WI38 (cell line): ENCODE results near the gene PTPRE.

Experiments used
- H3K4me3 ChIP-seq: 2 replicates; pipeline ENCODE4 v1.5.1; 2011; ENCODE audit warnings: low read depth, mild to moderate bottlenecking, control low read depth, low read length
- TF ChIP-seq, protein P1 (sequence below): IDR thresholded peaks from 2 replicates; pipeline ENCODE4 v1.5.1; 2012; ENCODE audit warnings: low read depth, mild to moderate bottlenecking, control low read depth, low read length

Gene PTPRE

DNA sequence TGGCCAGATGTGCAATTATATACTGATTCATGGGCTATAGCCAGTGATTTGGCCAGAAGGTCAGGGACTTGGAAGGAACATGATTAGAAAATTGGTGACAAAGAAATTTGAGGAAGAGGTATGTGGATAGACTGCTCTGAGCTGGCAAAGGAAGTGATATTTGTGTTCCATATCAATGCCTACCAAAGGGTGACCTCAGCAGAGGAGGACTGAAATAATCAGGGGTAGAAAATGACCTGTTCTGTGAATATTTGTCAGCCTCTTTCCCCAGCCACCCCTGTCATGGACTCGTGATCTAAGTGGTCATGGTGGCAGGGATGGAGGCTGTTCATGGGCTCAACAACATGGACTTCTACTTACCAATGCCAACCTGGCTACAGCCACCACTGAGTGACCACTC lies 47.0 kb downstream of the PTPRE start:
- TF ChIP-seq, protein P1, sequence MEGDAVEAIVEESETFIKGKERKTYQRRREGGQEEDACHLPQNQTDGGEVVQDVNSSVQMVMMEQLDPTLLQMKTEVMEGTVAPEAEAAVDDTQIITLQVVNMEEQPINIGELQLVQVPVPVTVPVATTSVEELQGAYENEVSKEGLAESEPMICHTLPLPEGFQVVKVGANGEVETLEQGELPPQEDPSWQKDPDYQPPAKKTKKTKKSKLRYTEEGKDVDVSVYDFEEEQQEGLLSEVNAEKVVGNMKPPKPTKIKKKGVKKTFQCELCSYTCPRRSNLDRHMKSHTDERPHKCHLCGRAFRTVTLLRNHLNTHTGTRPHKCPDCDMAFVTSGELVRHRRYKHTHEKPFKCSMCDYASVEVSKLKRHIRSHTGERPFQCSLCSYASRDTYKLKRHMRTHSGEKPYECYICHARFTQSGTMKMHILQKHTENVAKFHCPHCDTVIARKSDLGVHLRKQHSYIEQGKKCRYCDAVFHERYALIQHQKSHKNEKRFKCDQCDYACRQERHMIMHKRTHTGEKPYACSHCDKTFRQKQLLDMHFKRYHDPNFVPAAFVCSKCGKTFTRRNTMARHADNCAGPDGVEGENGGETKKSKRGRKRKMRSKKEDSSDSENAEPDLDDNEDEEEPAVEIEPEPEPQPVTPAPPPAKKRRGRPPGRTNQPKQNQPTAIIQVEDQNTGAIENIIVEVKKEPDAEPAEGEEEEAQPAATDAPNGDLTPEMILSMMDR = no peak

DNA sequence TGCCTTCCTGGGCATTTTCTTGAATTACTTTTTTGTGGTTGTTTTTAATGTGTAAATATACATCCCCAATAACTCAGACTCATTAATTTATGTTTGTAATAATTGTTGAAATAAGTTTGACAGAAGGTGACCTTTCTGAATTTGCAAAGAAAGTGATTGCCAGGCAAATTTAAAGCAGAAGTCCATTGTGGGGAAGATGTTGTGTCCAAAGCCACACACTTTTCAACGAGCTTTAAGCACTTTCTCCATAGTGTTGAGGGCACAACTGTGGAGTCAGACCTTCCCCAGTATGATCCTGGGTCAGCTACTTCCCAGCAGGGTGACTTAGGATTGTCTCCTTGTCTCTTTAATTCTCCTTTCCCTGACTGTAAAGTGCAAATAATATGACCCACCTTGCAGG lies 52.5 kb downstream of the PTPRE start:
- TF ChIP-seq, protein P1 = no peak

More for the DNA sequence above, 47.0 kb downstream of the PTPRE start:
- H3K4me3 ChIP-seq = no peak overlapping the region

DNA sequence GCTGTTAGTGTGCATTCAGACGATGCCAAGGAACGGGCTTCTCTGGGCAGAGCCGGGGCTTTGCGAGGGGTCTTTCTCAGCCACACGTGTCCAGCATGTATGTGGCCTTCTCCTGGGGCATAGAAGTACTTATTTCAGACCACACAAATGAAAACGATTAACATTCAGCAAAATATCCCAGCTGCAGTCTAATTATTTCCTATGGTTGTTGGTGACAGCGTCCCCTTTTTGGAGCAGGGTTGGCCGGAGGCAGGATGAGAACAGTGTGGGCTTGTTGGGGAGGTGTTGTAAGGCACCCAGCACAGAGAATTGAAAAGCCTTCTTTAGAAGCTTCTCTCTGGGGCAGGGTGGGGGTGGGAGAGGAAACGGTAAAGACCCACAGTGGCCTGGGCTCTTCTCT lies 54.2 kb downstream of the PTPRE start:
- H3K4me3 ChIP-seq = no peak overlapping the region
- TF ChIP-seq, protein P1 = no peak

More for the DNA sequence above, 52.5 kb downstream of the PTPRE start:
- H3K4me3 ChIP-seq = no peak overlapping the region

DNA sequence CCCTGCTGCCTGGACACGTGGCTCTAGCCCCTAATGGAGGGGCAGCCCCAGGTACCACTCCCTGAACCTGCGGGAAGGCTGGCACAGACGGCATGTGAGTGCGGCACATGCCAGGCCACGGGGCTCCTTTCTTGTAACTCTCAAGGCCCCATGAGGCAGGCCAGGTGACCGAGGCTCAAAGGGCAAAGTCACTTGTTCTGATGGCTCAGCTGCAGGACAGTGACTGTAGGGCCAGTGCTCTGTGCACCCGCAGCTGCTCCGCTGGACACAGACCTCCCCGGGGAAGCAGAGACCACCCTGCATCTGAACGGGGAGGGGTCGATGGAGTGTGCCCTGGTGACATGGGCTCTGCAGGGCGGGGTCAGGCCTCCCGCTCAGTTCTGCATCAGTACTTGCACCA lies 55.3 kb downstream of the PTPRE start:
- no peak overlapping the region for H3K4me3 ChIP-seq
- TF ChIP-seq, protein P1 = no peak

DNA sequence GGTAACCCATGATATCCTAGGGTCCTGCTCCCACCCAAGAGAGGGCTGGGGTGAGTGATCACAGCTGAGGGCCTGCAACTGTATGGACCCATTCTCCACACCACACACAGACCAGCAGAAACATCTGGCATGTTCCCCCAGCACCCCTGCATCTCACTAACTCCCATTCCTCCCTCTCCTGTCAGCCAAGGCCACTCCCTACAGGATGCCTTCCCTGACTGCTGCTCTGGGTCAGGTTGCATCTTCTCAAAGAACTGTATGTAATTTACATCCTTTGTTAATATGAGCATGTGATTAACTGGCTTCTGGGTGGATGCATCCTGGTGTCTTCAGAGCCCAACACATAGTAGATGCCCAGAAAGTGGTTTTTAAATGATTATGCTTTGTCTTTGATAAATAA lies 56.2 kb downstream of the PTPRE start:
- TF ChIP-seq, protein P1 = no peak
- no peak overlapping the region for H3K4me3 ChIP-seq

DNA sequence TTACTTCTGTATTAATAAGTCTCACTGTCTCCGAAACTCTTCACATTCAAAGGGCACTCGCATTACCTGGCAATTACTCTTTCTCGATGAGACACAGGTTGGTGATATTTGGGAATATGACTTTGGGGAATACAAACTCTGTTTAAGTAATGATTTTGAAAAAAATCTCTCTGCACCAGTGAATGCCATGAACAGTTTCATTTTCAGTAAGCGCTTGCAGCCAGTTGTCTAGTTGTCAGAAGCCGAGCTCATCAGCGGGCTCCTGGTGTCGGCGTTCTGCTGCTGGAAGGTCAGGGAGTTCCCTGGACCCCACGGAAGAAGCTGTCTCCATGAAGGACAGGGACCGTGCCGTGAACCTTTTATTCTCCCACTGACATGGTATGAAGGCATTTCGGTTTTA lies 57.7 kb downstream of the PTPRE start:
- TF ChIP-seq, protein P1 = no peak
- no peak overlapping the region for H3K4me3 ChIP-seq

DNA sequence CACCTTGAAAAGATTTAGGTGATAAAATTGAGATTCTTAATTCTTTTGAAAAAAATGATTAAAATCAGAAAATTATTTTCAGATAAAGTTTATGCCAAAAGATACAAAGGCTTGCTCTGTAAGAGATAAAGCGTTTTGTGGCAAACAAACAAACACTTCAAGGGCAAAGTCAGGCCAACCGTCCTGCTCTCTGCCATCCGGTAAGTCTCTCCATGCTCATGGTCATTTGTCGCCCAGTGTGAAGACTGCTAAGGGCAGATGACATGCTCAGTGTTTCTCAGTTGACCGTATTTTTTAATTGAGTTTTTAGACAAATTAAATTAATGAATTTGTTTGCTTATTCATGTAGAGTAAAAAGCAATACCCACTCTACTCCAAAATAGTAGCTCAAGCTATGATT lies 60.0 kb downstream of the PTPRE start:
- TF ChIP-seq, protein P1 = no peak
- H3K4me3 ChIP-seq = no peak overlapping the region
